Effector CD8-positive, alpha-beta T cell (primary cell): ENCODE data around the gene NMRK1.
A peak's percentile ranks its signal among the peaks of the same experiment; 100 is the strongest.

Experiments used
- DNase-seq: peaks from one replicate; lab custom pipeline; 2025; lab: John Stamatoyannopoulos, UW

The NMRK1 gene

GRCh38 chr9:75063556-75064305 is 24.2 kb downstream of the NMRK1 start:
- DNase-seq = no peak

GRCh38 chr9:75061169-75061568 is 26.8 kb downstream of the NMRK1 start:
- DNase-seq = no peak

- DNase-seq = no peak
Observed at GRCh38 chr9:75054368-75055001, 33.5 kb downstream of the NMRK1 start.

- no peak for DNase-seq
Observed at GRCh38 chr9:75053869-75054268, 34.1 kb downstream of the NMRK1 start.

- no peak for DNase-seq
Observed at GRCh38 chr9:75051285-75051684, 36.7 kb downstream of the NMRK1 start.

- DNase-seq = no peak
Observed at GRCh38 chr9:75047506-75047905, 40.4 kb downstream of the NMRK1 start.

- DNase-seq = no peak
Observed at GRCh38 chr9:75046725-75047345, 41.1 kb downstream of the NMRK1 start.

GRCh38 chr9:75041041-75041440 is 46.9 kb downstream of the NMRK1 start:
- DNase-seq = no peak

GRCh38 chr9:75039801-75040200 is 48.2 kb downstream of the NMRK1 start:
- no peak for DNase-seq

GRCh38 chr9:75039009-75039408 is 48.9 kb downstream of the NMRK1 start:
- no peak for DNase-seq

- DNase-seq = no peak
Observed at GRCh38 chr9:75036793-75037192, 51.2 kb downstream of the NMRK1 start.

- no peak for DNase-seq
Observed at GRCh38 chr9:75033791-75034473, 54.0 kb downstream of the NMRK1 start.

- peak; percentile 44 for DNase-seq
Observed at GRCh38 chr9:75027187-75028107, 60.5 kb downstream of the NMRK1 start.

GRCh38 chr9:75023846-75024245 is 64.1 kb downstream of the NMRK1 start:
- DNase-seq = no peak

GRCh38 chr9:75019654-75020053 is 68.3 kb downstream of the NMRK1 start:
- no peak for DNase-seq

GRCh38 chr9:75019022-75019421 is 68.9 kb downstream of the NMRK1 start:
- no peak for DNase-seq

- DNase-seq = no peak
Observed at GRCh38 chr9:75017378-75017777, 70.6 kb downstream of the NMRK1 start.

- no peak for DNase-seq
Observed at GRCh38 chr9:75013735-75014134, 74.2 kb downstream of the NMRK1 start.
